GM12872 (cell line): ENCODE measurements around the gene SSBP2.

ENCODE experiments used
- TF ChIP-seq, protein P1 (sequence below): IDR thresholded peaks from 3 replicates; pipeline ENCODE4 v1.5.1; 2011; ENCODE audit warnings: low read depth, mild to moderate bottlenecking, low read length, moderate library complexity; ENCODE audit not compliant: insufficient read depth

The SSBP2 gene

GRCh38 chr5:81516091-81516490 is 234.8 kb downstream of the SSBP2 start:
- TF ChIP-seq, protein P1, sequence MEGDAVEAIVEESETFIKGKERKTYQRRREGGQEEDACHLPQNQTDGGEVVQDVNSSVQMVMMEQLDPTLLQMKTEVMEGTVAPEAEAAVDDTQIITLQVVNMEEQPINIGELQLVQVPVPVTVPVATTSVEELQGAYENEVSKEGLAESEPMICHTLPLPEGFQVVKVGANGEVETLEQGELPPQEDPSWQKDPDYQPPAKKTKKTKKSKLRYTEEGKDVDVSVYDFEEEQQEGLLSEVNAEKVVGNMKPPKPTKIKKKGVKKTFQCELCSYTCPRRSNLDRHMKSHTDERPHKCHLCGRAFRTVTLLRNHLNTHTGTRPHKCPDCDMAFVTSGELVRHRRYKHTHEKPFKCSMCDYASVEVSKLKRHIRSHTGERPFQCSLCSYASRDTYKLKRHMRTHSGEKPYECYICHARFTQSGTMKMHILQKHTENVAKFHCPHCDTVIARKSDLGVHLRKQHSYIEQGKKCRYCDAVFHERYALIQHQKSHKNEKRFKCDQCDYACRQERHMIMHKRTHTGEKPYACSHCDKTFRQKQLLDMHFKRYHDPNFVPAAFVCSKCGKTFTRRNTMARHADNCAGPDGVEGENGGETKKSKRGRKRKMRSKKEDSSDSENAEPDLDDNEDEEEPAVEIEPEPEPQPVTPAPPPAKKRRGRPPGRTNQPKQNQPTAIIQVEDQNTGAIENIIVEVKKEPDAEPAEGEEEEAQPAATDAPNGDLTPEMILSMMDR, result no peak

- TF ChIP-seq, protein P1, result no peak
Measured at GRCh38 chr5:81513982-81514381, 236.9 kb downstream of the SSBP2 start.

DNA sequence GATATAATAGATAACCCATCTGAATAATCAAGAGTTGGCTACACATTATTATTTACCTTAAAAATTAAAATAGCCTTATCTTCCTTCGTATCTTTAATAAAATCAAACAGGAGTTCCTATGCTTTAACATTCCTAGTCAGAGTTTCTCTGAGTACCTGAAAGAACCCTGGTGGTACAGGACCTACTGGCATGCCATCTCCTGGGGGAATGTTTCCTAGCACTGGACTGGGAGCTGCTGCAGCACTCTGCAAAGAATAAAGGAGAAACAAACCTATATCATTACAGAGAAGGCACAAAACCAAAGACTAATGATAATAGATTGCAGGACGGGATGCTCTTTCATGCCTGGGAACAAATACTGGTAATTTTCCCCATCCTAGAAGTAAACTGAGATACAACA is 237.4 kb downstream of the SSBP2 start:
- TF ChIP-seq, protein P1, result no peak

DNA sequence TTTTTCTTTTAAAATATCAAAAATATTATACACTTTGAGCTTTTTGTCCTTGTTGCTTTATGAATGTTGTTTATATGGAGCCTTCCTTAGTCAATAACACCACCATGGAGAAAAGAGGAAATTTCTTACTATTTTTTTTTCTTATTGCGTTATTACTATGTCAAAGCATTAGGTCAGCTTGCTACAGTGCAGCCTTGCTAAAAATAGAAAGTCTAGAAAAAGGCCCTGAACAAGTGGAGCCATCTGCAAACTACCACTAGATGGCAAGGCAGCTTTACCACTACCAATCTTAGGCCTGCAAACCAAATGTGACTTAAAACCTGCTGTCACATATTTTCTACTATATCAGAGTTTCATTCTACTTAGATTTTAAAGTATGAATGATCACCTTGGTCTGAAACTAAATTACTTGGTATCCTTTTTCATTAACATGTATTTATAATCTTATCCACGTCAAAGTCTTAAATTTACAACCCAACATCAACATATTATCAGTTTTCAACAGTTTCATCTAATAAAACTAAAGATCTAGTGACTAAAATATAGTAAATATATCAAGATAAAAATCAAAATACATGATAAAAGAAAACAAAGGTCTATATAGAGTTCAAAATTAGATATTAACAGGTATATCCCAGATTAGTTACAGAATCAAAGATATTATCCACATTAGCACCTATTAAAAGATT is 243.9 kb downstream of the SSBP2 start:
- TF ChIP-seq, protein P1, result peak; percentile 82

GRCh38 chr5:81506378-81506777 is 244.5 kb downstream of the SSBP2 start:
- TF ChIP-seq, protein P1, result no peak

DNA sequence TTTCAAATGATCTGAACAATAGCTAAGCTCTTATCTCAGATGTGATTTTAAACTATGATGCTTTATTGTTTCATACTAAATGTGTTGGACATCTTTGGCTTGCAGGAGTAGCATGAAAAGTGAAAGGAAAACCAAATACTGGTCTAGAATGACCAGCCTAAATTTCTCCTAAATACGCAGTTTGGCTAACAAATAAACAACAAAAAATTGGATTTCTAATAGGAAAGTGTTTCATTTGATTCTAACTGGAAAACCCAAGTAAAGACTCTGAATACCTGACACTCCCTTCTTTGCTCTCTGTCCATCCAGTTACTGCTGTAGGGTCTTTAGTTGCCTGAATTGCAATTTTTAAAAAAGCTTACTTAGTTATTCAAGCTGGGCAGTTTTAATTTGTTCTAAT is 245.2 kb downstream of the SSBP2 start:
- TF ChIP-seq, protein P1, result no peak

DNA sequence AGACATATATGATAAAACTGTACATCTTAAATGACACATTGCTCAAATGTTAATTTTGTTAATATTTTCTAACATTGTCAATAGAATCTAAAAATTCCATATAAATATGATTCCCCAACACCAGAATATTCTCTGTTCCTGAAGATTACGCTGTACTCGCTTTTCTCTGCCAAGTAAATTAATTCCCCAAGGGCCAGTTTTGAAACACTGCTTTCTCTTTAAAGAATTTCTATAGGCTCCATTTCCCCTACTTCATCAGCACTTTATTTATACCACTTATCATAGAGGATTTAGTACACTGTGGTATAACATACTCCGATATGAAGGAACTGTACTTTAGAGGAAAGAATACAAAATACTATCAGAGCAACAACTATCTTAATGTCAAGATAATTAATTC is 255.6 kb downstream of the SSBP2 start:
- TF ChIP-seq, protein P1, result no peak
